ENCODE data around the gene SLC45A1.
A peak's percentile ranks its signal among the peaks of the same experiment; 100 is the strongest.

Gene SLC45A1

GRCh38 chr1:8359617-8360481 is 41.9 kb downstream of the SLC45A1 start:
- Mint-ChIP-seq H3K4me1 (peaks cover 0 to 4% of the 10 kb centered on the region in 2 donors), H3K4me3 (peak overlapping the region in 1 of 2 donors; percentile 67), H3K9me3 (no peaks in the 10 kb centered on the region), H3K36me3 (peaks cover 37 to 52% of the 10 kb centered on the region in 2 donors), H3K27ac (no peak overlapping the region), H3K27me3 (no peaks in the 10 kb centered on the region)
- ATAC-seq (replicated peaks) (no peak), DNase-seq (no peak)

- Mint-ChIP-seq H3K27ac (peak overlapping the region; percentile 31), H3K9me3 (no peaks in the 10 kb centered on the region), H3K36me3 (peaks cover 35 to 51% of the 10 kb centered on the region in 2 donors), H3K4me3 (no peak overlapping the region), H3K4me1 (peaks cover 2 to 4% of the 10 kb centered on the region in 2 donors), H3K27me3 (no peaks in the 10 kb centered on the region)
- ATAC-seq (replicated peaks) (no peak), DNase-seq (no peak)
These were observed 42.7 kb downstream of the SLC45A1 start for GRCh38 chr1:8360493-8361197.

DNA sequence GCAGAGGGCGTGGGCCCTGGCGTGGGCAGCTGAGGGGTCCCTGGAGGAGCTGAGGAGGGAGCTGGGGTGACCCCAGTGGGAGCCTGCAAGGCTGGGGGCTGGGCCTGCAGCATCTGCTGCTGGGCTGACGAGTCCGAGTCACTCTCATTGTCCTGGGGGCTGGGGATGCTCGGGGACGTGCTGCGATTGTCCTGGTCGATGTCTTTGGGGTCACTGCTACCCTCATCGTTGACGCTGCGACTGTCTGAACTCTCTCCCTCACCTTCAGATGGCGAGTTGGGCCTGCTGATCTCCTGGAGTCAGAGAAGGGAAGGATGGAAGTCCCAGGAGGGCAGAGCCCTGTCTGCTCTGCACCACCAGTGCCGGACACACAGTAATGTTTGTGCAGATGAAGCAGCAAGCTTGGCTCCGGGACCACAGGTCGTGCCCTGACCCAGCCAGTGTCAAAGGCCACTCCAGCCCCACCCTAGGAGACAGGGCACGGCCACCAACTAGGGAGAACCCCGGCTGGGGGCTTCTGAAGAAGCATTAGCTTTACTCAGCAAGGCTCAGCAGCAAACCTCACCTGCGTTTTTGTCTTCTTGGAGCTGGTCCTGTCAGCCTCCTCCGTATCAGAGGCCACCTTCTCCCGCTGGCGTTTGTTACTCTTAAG is 43.4 kb downstream of the SLC45A1 start:
- no peaks in the 10 kb centered on the region for H3K27me3 Mint-ChIP-seq
- H3K27ac Mint-ChIP-seq: peak overlapping the region; percentile 42
- ATAC-seq (replicated peaks): no peak
- H3K4me3 Mint-ChIP-seq: no peak overlapping the region
- peaks cover 6 to 9% of the 10 kb centered on the region in 2 donors for H3K4me1 Mint-ChIP-seq
- peaks cover 38 to 51% of the 10 kb centered on the region in 2 donors for H3K36me3 Mint-ChIP-seq
- DNase-seq: no peak
- no peaks in the 10 kb centered on the region for H3K9me3 Mint-ChIP-seq

GRCh38 chr1:8362701-8363101 is 44.8 kb downstream of the SLC45A1 start:
- H3K27me3 Mint-ChIP-seq: no peaks in the 10 kb centered on the region
- peaks cover 19 to 23% of the 10 kb centered on the region in 2 donors for H3K4me1 Mint-ChIP-seq
- peak overlapping the region; percentile 67 for H3K27ac Mint-ChIP-seq
- no peak for ATAC-seq (replicated peaks)
- H3K4me3 Mint-ChIP-seq: no peak overlapping the region
- no peaks in the 10 kb centered on the region for H3K9me3 Mint-ChIP-seq
- peaks cover 36 to 50% of the 10 kb centered on the region in 2 donors for H3K36me3 Mint-ChIP-seq
- no peak for DNase-seq

DNA sequence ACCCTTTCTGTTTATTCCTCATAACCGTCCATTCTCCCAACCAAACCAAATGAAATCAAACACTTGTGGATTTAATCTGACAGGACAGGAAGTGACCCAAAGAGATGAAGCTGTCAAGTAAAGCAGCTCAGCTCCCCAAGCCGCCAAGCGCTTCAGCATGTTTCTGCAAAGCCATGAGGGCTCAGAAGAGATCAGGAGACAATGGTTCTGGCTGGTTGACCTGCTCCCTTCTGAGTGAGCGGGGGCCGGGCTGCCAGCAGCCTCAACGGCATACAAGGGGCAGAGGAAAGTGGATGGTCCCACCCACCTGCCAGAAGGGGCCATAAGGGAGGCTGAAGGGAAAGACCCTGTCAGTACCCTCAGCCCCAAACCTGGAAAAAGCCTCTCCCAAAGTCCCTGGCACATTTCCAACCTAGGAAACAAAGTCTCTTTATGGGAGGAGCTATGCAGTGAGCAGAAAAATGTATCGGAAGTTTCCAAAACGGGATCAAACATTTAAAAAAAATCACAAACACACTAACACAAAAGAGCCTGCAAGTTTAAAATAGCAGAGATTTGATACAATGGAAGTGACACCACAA is 45.4 kb downstream of the SLC45A1 start:
- no peak overlapping the region for H3K4me3 Mint-ChIP-seq
- ATAC-seq (replicated peaks) (no peak), DNase-seq (no peak)
- peaks cover 31 to 45% of the 10 kb centered on the region in 2 donors for H3K36me3 Mint-ChIP-seq
- peaks cover 17 to 28% of the 10 kb centered on the region in 2 donors for H3K4me1 Mint-ChIP-seq
- no peaks in the 10 kb centered on the region for H3K9me3 Mint-ChIP-seq
- peak overlapping the region; percentile 66 for H3K27ac Mint-ChIP-seq
- no peaks in the 10 kb centered on the region for H3K27me3 Mint-ChIP-seq

DNA sequence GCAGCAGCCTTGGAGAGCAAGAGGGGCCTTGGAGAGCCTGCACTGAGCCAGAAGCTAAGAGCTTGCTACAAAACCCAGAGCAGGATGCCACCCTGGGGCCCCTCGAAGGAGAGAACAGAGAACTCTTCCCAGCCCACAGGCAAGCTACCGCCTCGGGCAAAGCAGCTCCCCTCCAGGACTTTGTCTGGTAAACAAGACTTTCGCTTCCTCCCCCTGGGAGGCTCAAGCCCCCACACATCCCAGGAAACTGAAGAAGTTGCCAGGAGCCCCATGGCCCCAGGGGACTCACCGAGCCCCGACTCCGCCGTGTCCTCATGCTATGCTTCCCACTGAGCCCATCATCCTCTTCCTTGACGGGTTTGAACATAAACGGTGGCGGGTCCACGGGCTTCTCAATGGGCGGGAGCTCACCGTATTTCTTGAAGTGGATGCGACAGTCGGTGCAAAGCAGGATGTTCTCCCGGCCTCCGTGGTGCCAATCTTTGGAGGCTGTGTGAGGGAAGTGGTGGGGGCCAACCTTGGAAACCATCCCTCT is 45.9 kb downstream of the SLC45A1 start:
- Mint-ChIP-seq H3K27ac (peak overlapping the region; percentile 66), H3K9me3 (no peaks in the 10 kb centered on the region), H3K4me1 (peaks cover 18 to 29% of the 10 kb centered on the region in 2 donors), H3K4me3 (no peak overlapping the region), H3K27me3 (no peaks in the 10 kb centered on the region), H3K36me3 (peaks cover 28 to 42% of the 10 kb centered on the region in 2 donors)
- no peak for ATAC-seq (replicated peaks)
- DNase-seq: no peak

- no peak overlapping the region for H3K4me3 Mint-ChIP-seq
- peaks cover 27 to 40% of the 10 kb centered on the region in 2 donors for H3K36me3 Mint-ChIP-seq
- no peaks in the 10 kb centered on the region for H3K9me3 Mint-ChIP-seq
- H3K27me3 Mint-ChIP-seq: no peaks in the 10 kb centered on the region
- peaks cover 19 to 29% of the 10 kb centered on the region in 2 donors for H3K4me1 Mint-ChIP-seq
- no peak overlapping the region for H3K27ac Mint-ChIP-seq
- DNase-seq (no peak), ATAC-seq (replicated peaks) (no peak)
These were observed 46.9 kb downstream of the SLC45A1 start for GRCh38 chr1:8364528-8365442.

DNA sequence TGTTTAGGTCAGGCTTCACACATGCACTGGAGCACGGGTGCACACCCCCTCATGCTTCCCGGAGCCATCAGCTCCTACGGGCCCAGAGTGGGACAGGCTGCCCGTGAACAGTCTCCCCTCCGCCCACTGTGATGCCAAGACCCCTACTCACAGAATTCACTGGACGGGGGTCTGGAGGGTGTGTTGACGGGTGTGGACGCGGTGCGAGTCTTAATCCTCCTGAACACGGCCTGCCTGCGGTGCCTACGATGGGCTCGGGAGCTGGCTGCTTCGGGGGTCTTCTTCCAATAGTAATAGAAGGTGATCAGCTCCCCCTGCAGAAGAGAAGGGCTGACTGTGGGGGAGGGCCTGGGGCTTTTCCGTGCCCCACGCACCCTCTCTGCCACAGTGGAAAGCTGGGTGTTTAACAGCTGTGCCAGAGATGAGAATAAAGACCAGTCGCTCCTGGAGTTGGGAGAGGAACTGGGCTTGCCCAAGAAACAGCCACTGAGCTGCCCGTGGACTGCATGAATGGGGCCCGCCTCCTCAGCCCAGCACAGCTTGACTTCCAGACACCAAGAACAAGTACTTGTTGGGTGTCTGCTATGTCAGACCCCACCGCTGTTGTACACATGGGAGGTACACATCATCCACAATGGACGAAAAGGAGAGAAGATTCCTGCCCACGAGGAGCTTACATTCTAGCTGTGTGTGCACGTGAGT is 47.9 kb downstream of the SLC45A1 start:
- Mint-ChIP-seq H3K4me1 (peaks cover 24 to 38% of the 10 kb centered on the region in 2 donors), H3K4me3 (peak overlapping the region in 1 of 2 donors; percentile 57), H3K27me3 (no peaks in the 10 kb centered on the region), H3K9me3 (no peaks in the 10 kb centered on the region), H3K36me3 (peaks cover 30 to 47% of the 10 kb centered on the region in 2 donors), H3K27ac (peak overlapping the region; percentile 81)
- no peak for DNase-seq
- no peak for ATAC-seq (replicated peaks)

DNA sequence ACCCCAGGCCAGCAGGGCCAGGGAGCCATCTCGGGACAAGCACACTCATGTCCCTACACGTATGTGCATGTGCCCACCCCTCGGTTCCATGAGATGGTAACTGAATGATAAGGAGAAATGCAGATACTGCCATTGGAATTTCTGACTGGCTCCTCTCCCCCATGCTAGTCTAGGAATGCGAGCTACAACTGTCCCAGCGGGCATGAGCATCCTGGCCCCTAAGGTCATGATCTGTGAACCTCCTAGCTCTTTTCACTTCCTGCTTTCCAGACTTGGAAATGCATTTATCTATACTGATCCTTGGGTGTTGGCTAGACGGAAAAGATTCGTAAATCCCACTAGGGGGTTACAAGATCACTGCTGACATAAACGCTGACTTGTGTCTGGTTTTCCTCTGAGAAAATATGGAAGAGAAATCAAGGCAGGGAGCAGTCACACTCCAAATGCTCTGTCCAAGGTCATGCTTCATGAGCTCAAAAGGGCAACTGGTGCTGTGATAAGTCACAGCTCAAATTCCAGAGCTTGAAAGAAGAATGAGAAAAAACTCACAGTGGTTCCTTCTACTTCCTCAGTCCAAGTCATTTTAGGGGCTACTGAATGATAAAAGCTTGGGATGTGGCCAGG is 49.8 kb downstream of the SLC45A1 start:
- H3K4me1 Mint-ChIP-seq: peaks cover 28 to 52% of the 10 kb centered on the region in 2 donors
- ATAC-seq (replicated peaks) (no peak), DNase-seq (no peak)
- H3K36me3 Mint-ChIP-seq: peaks cover 29 to 42% of the 10 kb centered on the region in 2 donors
- H3K27me3 Mint-ChIP-seq: no peaks in the 10 kb centered on the region
- H3K27ac Mint-ChIP-seq: peak overlapping the region; percentile 26
- H3K4me3 Mint-ChIP-seq: no peak overlapping the region
- no peaks in the 10 kb centered on the region for H3K9me3 Mint-ChIP-seq

DNA sequence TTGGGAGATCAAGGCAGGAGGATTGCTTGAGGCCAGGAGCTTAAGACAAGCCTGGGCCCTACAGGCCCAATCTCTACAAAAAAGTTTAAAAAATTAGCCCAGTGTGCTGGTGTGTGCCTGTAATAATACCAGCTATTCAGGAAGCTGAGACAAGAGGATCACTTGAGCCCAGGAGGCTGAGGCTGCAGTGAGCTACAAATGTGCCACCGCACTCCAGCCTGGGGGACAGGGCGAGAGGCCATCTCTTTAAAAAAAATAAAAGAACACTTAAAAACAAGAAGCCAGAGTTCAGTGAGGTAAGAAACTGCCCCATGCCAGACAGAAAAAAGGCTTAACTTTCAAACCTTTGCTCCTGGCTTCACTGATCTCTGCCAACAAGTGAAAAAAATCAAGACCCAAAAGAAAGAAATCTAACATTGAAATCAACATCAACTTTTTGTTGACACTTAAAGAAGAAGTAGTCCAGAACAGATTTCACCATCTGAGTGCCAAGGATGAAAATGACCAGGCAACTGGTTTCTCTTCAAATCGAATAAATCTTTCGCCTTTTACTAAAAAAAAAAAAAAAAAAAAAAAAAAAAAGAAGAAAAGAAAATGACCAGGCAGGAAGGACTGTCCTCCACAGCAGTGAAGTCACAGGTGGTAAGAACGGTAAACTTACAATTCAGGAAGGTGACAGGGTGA is 51.2 kb downstream of the SLC45A1 start:
- peak overlapping the region; percentile 42 for H3K27ac Mint-ChIP-seq
- no peaks in the 10 kb centered on the region for H3K27me3 Mint-ChIP-seq
- ATAC-seq (replicated peaks): no peak
- H3K36me3 Mint-ChIP-seq: peaks cover 19 to 35% of the 10 kb centered on the region in 2 donors
- no peak for DNase-seq
- no peaks in the 10 kb centered on the region for H3K9me3 Mint-ChIP-seq
- H3K4me1 Mint-ChIP-seq: peaks cover 31 to 60% of the 10 kb centered on the region in 2 donors
- H3K4me3 Mint-ChIP-seq: no peak overlapping the region

DNA sequence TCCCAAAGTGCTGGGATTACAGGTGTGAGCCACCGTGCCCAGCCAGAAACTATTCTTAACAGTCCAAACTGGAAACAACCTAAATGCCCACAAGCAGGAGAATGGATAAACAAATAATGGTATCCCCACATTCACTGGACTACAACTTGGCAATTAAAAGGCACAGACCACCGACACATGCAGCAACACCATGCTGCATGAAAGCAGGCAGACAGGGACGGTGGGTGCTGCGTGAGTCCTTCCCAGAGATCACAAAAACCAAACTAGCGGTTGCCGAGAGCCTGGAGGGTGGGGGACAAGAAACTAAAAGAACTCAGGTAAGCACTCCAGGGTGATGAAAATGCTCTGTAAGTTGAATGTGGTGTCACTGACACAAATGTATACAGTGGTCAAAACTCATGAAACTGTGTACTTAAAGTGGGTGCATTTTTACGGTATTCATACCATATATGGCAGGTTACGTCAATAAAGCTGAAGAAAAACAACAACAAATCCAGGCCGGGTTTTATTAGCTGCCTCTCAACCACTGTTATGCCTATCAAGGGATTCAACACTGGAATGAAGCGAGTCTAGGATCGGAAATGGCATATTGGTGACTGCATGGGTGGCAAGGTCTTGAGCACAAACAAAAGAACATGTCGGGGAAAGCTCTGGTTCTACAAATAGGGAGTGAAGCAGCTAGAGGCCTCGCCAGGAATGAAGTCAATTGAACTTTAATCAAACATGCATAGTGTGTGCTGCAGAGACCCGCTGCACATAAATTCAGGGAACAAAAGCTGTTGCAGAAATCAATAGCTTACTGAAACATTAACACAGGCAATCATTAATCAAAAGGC is 52.4 kb downstream of the SLC45A1 start:
- Mint-ChIP-seq H3K27me3 (no peaks in the 10 kb centered on the region), H3K9me3 (no peaks in the 10 kb centered on the region), H3K4me1 (peaks cover 38 to 70% of the 10 kb centered on the region in 2 donors), H3K4me3 (no peak overlapping the region), H3K36me3 (peaks cover 26 to 37% of the 10 kb centered on the region in 2 donors), H3K27ac (no peak overlapping the region)
- ATAC-seq (replicated peaks) (no peak), DNase-seq (no peak)
